GM23248 (cell line): ENCODE results near the gene MIOX.

Source experiments
- EZH2 ChIP-seq: fragments of 200-600 bp; sonication (generic); IDR thresholded peaks from 2 replicates; pipeline ENCODE4 v1.6.1; 2018; ENCODE audit warnings: antibody characterized with exemption, mild to moderate bottlenecking; ENCODE audit not compliant: insufficient read depth, poor library complexity, severe bottlenecking
- EZH2phosphoT487 ChIP-seq: fragments of 200-600 bp; sonication (generic); IDR thresholded peaks from 2 replicates; pipeline ENCODE4 v1.6.1; 2018; ENCODE audit warnings: antibody characterized with exemption, moderate library complexity, mild to moderate bottlenecking, low read depth; ENCODE audit not compliant: insufficient read depth

DNA sequence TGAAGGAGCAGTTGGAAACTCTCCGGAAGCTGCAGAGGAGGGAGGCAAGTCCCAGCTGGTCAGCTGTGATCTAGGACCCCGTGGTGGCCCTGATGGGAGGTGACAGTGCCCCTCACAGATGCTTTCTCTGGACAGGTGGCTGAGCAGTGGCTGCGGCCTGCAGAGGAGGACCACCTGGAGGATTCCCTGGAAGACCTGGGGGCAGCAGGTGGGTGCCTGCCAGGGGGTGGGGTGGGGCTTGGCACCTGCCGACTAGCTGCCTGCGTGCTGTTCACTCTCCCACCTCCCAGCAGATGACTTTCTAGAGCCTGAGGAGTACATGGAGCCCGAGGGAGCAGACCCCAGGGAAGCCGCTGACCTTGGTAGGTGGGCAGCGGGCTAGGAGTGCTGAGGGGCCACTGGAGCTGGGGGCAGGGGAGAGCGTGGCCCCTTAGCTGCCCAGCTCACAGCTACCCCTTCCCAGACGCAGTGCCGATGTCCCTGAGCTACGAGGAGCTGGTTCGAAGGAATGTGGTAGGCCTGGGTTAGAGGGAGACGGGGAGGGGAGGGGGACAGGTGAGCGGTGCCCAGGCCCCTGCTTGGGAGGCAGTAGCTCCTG, 35.6 kb downstream of the MIOX start:
- no peak for TF ChIP-seq EZH2
- TF ChIP-seq EZH2phosphoT487, result no peak
